IPS-11a (cell line): ENCODE measurements around the gene TCTN1.
A peak's percentile ranks its signal among the peaks of the same experiment; 100 is the strongest.

Experiments used
- H3K4me3 ChIP-seq: one replicate; pipeline ENCODE4 v1.5.1; 2013; ENCODE audit warnings: low read depth, low read length, control low read depth

TCTN1 gene

GRCh38 chr12:110677206-110677911 lies 63.4 kb downstream of the TCTN1 start:
- no peak overlapping the region for H3K4me3 ChIP-seq

- no peak overlapping the region for H3K4me3 ChIP-seq
Observed at GRCh38 chr12:110677982-110678381, 64.1 kb downstream of the TCTN1 start.

- H3K4me3 ChIP-seq: no peak overlapping the region
Observed at GRCh38 chr12:110679201-110679600, 65.3 kb downstream of the TCTN1 start.

DNA sequence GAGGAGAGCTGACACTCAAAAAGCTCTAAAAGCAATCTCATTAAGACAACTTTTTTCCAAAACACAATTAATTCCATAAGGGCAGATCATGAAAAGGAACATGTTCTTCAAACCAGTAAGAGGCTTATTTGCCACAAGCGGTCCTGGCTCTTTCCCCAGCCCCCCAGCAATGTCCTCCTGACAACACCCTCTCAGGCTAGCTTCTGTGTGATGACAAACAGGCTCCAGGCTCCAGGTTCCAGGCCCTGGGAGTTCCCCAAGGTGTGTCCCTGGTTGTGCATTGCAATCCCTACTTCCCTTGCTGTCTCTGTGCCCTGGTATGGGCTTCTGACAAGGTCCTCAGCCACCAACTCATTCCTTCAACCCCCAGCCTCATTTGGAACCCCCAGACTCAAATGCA lies 66.1 kb downstream of the TCTN1 start:
- no peak overlapping the region for H3K4me3 ChIP-seq

DNA sequence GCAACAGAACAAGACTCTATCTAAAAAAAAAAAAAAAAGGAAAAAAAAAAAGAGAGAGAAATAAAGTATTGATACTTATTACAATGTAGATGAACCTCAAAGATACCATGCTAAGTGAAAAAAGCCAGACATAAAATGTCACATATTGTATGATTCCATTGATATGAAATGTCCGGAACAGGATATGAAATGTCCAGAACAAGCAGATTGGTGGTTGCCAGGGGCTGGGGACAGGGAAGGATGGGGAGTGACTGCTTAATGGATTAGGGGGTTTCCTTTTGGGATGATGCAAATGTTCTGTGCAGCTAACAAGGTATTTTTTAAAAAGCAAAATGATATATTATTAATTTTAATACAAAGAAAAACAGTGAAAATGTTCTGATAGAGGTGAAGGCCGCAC lies 70.0 kb downstream of the TCTN1 start:
- H3K4me3 ChIP-seq: no peak overlapping the region

GRCh38 chr12:110684312-110684836 lies 70.4 kb downstream of the TCTN1 start:
- no peak overlapping the region for H3K4me3 ChIP-seq

GRCh38 chr12:110686294-110686903 lies 72.5 kb downstream of the TCTN1 start:
- no peak overlapping the region for H3K4me3 ChIP-seq

GRCh38 chr12:110687396-110688169 lies 73.7 kb downstream of the TCTN1 start:
- no peak overlapping the region for H3K4me3 ChIP-seq

DNA sequence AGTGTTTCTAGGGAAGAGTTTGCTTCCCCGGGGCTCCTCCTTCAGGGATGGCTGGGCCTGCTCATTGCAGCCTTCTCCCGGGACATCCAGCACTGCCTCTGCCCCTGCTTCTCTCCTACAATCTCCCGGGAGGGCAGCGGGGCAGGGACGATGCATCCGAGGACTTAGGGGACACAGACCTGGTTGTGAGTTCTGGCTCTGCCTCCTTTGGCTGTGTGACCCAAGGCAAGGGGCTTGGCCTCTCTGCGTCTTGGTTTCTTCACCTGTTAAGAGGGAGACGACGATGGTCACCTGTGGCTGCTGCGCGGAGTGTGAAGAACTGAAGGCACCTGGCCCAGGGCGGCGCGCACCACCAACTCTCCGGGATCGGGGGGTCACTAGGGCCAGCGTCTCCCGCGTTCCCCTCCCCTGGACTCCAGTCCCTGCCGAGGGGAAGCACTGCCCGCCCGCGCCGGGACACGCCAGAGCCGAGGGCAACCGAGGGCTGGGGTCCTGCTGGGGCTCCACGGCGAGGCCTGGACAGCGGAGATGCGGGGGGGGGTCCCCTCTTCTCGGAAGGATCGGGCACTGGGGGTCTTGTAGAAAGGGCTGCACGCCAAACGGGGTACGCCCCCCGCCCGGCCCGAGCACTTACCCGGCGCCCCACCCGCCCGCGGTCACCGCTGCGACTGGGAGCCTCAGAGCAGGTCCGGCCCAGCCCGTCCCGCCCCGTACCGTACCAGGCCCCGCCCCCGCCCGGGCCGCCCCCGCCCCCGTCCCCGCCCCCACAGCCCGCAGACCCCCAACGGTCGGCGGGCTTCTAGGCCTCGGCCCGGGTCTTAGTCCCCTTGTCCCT lies 74.7 kb downstream of the TCTN1 start, which contains the start of gene HVCN1:
TSS of gene HVCN1 (minus strand) at position 670 of the 835 bp plus-strand sequence. CDS start 5,870 bp downstream, outside the sequence.
- H3K4me3 ChIP-seq: peak within 1 kb of the TSS; percentile 56

GRCh38 chr12:110689281-110690126 lies 75.6 kb downstream of the TCTN1 start:
- H3K4me3 ChIP-seq: peak overlapping the region; percentile 39

GRCh38 chr12:110690127-110690430 lies 76.2 kb downstream of the TCTN1 start:
- no peak overlapping the region for H3K4me3 ChIP-seq

DNA sequence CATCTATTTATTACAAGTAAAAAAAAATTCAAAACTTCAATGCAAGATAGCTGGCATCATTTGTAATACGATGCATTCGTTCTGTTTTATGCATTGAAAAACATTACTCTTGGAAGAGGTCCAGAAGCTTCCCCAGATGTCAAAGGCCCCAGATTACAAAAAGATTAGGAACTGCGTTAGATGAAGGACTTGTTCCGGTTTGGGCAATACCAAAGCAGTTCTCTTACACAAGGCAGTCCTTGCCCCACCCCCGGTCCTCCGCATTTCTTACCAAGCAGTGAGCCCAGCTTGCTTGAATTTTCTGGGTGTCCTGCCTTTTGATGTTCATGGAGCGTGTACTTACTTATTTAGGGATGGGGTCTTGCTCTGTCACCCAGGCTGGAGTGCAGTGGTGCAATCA lies 79.8 kb downstream of the TCTN1 start:
- H3K4me3 ChIP-seq: no peak overlapping the region

- H3K4me3 ChIP-seq: no peak overlapping the region
Observed at GRCh38 chr12:110694330-110694901, 80.5 kb downstream of the TCTN1 start.

DNA sequence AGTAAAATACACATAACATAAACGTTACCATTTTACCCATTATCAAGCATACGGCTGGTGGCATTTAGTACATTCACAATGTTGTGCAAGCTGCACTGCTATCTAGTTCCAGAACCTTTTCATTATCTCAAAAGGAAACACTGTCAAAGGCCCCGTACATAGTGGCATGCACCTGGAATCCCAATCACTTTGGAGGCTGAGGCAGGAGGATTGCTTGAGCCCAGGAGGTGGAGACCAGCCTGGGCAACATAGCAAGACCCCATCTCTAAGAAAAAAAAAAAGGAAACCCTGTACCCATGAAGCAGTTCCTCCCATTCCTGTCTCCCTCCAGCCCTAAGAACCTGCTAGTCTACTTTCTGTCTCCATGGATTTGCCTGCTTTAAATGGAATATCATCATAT lies 82.4 kb downstream of the TCTN1 start:
- no peak overlapping the region for H3K4me3 ChIP-seq

DNA sequence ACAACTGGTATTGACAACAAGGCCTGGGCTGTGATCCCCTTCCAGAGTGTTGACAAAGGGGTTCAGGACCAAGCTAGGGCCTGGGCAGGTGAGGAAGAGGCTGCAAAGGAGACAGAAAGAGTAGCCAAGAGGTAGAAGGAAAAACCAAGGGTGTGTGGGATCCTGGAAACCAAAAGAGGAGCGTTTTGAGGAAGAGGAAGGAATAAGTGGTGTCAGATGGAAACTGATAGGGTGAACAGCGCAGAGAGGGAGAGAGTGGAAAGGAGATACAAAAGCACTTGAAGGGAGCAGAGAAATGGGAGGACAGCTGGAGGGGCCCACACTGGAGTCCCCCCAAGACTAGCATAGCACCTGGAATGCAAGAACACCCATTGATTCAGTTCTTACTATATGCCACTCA lies 83.3 kb downstream of the TCTN1 start:
- no peak overlapping the region for H3K4me3 ChIP-seq

GRCh38 chr12:110698171-110698902 lies 84.4 kb downstream of the TCTN1 start:
- no peak overlapping the region for H3K4me3 ChIP-seq
